Stimulated activated CD8-positive, alpha-beta memory T cell treated with anti-CD3 and anti-CD28 coated beads, Interleukin-12 subunit alpha, Interleukin-12 subunit beta, amount 100 ng/mL, for 4 hours (primary cell): ENCODE measurements around the gene GRK4.
"Not testable (repeated sequence)": the region's sequence is repeated elsewhere in the genome, so short reads cannot be mapped to it uniquely, and the experiment has no call there.

Experiments used
- DNase-seq: peaks from one replicate; pipeline ENCODE4 v3.0.0-alpha.2; 2020; ENCODE audit warnings: low read depth

Gene GRK4

GRCh38 chr4:2942037-2942531 lies 21.3 kb upstream of the GRK4 start:
- DNase-seq, result no peak

- DNase-seq, result no peak
Measured at GRCh38 chr4:2942532-2943363, 20.6 kb upstream of the GRK4 start.

- DNase-seq, result no peak
Measured at GRCh38 chr4:2943364-2944090, 19.8 kb upstream of the GRK4 start.

GRCh38 chr4:2944091-2944482 lies 19.3 kb upstream of the GRK4 start:
- no peak for DNase-seq

DNA sequence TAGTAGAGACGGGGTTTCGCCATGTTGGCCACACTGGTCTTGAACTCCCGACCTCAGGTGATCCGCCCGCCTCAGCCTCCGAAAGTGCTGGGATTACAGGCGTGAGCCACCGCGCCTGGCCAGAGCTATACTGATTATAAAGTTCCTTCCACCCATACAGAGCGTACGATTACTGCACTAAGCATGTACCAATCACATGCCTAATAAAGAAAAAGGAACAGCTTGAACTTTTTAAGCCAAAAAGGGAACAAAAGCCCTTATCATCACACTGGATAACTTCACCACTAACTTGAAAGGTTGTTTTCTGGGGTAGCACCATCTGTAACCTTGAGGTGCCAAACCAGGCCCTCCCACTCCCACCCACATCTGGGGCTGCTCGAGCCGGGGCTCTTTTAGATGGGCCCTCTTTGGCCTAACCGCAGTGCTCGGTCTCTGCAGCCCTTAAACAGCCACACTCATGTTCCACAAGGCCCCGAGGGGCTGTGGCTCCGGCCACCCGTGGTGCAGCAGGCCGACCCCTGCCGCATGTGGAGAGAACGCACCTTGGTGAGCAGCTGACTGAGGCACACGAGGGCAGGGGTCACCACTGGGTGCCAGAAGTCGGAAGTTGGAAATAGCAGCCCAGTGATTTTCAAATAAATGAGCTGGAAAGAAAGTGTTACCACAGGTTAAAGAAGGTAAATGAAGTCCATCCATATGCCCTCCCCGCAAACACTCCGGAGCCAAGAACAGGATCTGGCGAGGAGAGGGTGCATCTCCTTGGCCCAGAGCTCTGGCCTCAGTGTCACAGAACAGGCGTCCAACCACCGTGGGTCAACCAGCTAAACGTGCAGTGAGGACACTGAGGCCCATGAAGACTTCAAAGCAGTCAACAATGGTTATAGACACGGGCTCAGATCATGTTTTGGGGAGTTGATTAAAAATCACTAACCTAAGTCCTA lies 18.5 kb upstream of the GRK4 start:
- no peak for DNase-seq

GRCh38 chr4:2945619-2946604 lies 17.5 kb upstream of the GRK4 start:
- not testable (repeated sequence) for DNase-seq

GRCh38 chr4:2946812-2947600 lies 16.4 kb upstream of the GRK4 start:
- DNase-seq, result no peak

GRCh38 chr4:2947926-2948325 lies 15.4 kb upstream of the GRK4 start:
- no peak for DNase-seq

DNA sequence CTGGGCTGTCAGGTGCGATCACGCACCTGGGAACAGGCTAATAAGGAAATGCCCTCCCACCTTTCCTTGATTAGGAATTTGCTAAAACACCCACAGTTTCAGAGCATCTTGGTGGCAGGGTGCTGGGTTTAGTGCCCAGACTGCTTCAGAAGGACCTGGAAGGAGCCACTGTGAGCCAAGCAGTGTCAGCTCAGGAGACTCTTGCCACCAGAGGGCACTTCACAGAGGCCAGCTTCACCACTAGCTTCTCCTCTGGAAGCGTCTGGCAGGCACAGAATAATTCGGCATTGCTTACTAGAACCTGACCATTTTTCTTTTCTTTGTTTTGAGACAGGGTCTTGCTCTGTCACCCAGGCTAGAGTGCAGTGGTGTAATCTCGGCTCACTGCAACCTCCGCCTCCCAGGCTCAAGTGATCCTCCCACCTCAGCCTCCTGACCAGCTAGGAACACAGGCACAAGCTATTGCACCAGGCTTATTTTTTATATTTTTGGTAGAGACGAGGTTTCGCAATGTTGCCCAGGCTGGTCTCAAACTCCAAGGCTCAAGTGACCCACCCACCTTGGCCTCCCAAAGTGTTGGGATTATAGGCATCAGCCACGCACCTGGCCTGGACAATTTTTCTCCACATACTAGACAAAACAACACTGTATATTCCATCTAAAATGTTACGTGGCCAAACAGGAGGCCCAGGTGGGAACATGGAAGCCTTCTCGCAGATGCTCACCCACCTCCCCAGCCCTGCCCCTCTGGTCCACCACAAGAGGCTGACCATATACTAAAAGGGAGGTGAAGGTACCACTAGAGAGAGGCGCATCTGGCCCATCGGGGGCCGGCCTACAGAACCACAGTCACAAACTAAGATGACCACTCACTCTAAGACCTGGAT lies 14.2 kb upstream of the GRK4 start:
- no peak for DNase-seq

GRCh38 chr4:2949782-2950125 lies 13.6 kb upstream of the GRK4 start:
- DNase-seq, result no peak

- no peak for DNase-seq
Measured at GRCh38 chr4:2950221-2950989, 13.0 kb upstream of the GRK4 start.

- DNase-seq, result no peak
Measured at GRCh38 chr4:2953496-2953895, 9.9 kb upstream of the GRK4 start.

- no peak for DNase-seq
Measured at GRCh38 chr4:2954358-2955185, 8.8 kb upstream of the GRK4 start.

DNA sequence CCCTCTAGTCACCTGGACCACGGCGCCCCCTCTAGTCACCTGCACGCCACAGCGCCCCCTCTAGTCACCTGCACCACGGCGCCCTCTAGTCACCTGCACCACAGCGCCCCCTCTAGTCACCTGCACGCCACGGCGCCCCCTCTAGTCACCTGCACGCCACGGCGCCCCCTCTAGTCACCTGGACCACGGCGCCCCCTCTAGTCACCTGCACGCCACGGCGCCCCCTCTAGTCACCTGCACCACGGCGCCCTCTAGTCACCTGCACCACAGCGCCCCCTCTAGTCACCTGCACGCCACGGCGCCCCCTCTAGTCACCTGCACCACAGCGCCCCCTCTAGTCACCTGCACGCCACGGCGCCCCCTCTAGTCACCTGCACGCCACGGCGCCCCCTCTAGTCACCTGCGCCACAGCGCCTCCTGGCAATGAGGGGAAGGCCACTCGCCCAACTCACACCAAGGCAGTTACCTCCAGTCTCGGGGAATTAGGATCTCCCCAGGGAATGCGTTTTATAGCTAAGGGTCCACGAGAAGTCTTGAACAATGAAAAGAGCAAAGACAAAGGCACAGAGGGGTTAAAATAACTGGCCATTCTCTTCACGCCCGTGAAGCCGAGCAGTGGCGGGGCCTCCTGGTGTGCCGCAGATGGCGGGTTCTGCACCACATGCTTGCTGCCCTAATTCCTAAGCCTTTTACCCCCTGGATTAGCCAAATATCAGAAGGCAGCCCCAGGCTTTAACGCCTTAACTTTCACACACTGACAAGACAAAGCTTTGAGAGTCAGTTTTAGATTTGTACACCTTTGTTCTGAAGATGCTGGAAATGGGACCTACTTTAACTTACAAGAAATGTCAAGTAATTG lies 8.0 kb upstream of the GRK4 start:
- DNase-seq, result not testable (repeated sequence)

GRCh38 chr4:2958446-2958845 lies 4.9 kb upstream of the GRK4 start:
- DNase-seq, result no peak

DNA sequence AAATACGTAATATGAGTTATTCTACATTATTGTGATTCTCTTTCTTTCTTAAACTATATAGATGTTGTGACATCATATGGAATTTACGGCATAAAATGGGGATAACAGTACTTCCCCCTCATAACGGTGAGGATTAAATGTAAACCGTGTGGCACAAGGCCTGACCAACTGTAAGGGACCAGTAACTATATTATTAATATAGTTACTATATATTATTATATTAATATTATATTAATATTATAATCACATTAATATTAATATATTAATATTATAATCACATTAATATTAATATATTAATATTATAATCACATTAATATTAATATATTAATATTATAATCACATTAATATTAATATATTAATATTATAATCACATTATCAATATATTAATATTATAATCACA lies 2.9 kb upstream of the GRK4 start:
- not testable (repeated sequence) for DNase-seq

DNA sequence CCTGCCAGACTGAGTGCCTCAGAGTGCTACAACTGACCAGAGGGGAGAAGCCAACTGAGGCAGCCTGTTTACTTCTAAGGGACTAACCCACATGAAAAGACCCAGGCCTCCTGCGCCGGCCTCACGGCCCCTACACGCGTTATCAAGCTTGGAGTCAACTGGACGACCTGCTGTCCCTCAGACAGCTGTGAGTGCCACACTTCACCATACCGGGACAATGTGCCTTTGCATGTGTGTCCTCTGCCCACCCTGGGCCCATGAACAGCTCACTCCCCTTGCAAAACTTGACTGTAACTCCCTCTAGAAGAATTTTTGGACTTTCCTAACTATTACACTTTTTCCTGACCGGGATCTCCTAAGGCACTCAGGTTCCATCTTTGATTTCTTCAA lies 2.0 kb upstream of the GRK4 start:
- DNase-seq, result no peak
